Naive thymus-derived CD4-positive, alpha-beta T cell (primary cell): ENCODE measurements around the gene HDGFL3. TPM values are rescaled to one million over a fixed set of nuclear protein-coding genes. Genes with fewer than 3 reads are reported as not detected.
A peak's percentile ranks its signal among the peaks of the same experiment; 100 is the strongest.
"Not testable (repeated sequence)": the region's sequence is repeated elsewhere in the genome, so short reads cannot be mapped to it uniquely, and the experiment has no call there.

Experiments used
- ATAC-seq: fragments of 150-1000 bp; cut with Tn5 transposase; 2 replicates; pipeline ENCODE4 v1.10.0; 2021; ENCODE audit warnings: mild to moderate bottlenecking, moderate library complexity
- CTCF ChIA-PET: fragments of 350-600 bp; sonication (Branson Sonifier 250); formaldehyde crosslinking; loops from one replicate; lab custom pipeline; 2021; ENCODE audit warnings: antibody characterized with exemption; lab: Charles Lee
- POLR2A ChIA-PET: fragments of 350-600 bp; sonication (Branson Sonifier 250); formaldehyde crosslinking; loops from one replicate; lab custom pipeline; 2021; ENCODE audit warnings: antibody characterized with exemption, inconsistent platforms; lab: Charles Lee
- DNase-seq, 9 donors: peaks; one replicate each; pipeline versions ENCODE4 v3.0.0 to v3.0.0-alpha.2; 2020 to 2022; ENCODE audit warnings: mixed read lengths in 1 of 9
- H3K27ac ChIP-seq: one replicate; pipeline ENCODE4 v1.7.0; 2013; ENCODE audit warnings: mild to moderate bottlenecking, low read depth, low read length, moderate library complexity
- H3K27me3 ChIP-seq, 2 donors: one replicate each; pipeline ENCODE4 v1.7.0; 2013; ENCODE audit warnings: low read length in 2 of 2, mild to moderate bottlenecking in 2 of 2, moderate library complexity in 2 of 2; ENCODE audit not compliant: control insufficient read depth in 2 of 2, insufficient read depth in 2 of 2
- H3K36me3 ChIP-seq, 3 experiments: 1 replicate in 2 of 3; 2 replicates in 1 of 3; pipeline ENCODE4 v1.7.0; 2013; ENCODE audit warnings: low read length in 3 of 3, mild to moderate bottlenecking in 3 of 3, moderate library complexity in 1 of 3; ENCODE audit not compliant: insufficient read depth in 3 of 3, control insufficient read depth in 2 of 3
- H3K4me1 ChIP-seq, 2 donors: one replicate each; pipeline ENCODE4 v1.7.0; 2013; ENCODE audit warnings: low read length in 2 of 2, mild to moderate bottlenecking in 2 of 2, moderate library complexity in 1 of 2; ENCODE audit not compliant: control insufficient read depth in 2 of 2, insufficient read depth in 2 of 2
- H3K4me3 ChIP-seq: 2 replicates; pipeline ENCODE4 v1.7.0; 2013; ENCODE audit warnings: mild to moderate bottlenecking, low read length
- H3K9me3 ChIP-seq, 3 experiments: 1 replicate in 2 of 3; 2 replicates in 1 of 3; pipeline ENCODE4 v1.7.0; 2013; ENCODE audit warnings: low read length in 3 of 3; ENCODE audit not compliant: control insufficient read depth in 2 of 3
- H3K27ac Mint-ChIP-seq, 9 donors: one replicate each; pipeline ENCODE4 v1.8.0; 2020 to 2022; ENCODE audit warnings: mixed read lengths in 9 of 9, mild to moderate bottlenecking in 8 of 9, moderate library complexity in 5 of 9, inconsistent platforms in 2 of 9
- H3K27me3 Mint-ChIP-seq, 5 donors: one replicate each; pipeline ENCODE4 v1.8.0; 2021 to 2022; ENCODE audit warnings: mixed read lengths in 5 of 5, mild to moderate bottlenecking in 1 of 5
- H3K36me3 Mint-ChIP-seq, 5 donors: one replicate each; pipeline ENCODE4 v1.8.0; 2020 to 2022; ENCODE audit warnings: mixed read lengths in 5 of 5, mild to moderate bottlenecking in 3 of 5, inconsistent platforms in 1 of 5
- H3K4me1 Mint-ChIP-seq, 7 donors: one replicate each; pipeline ENCODE4 v1.8.0; 2020 to 2022; ENCODE audit warnings: mixed read lengths in 7 of 7, mild to moderate bottlenecking in 3 of 7, inconsistent platforms in 1 of 7
- H3K4me3 Mint-ChIP-seq, 10 donors: one replicate each; pipeline ENCODE4 v1.8.0; 2020 to 2022; ENCODE audit warnings: mild to moderate bottlenecking in 10 of 10, mixed read lengths in 10 of 10, moderate library complexity in 6 of 10, inconsistent platforms in 2 of 10
- H3K9me3 Mint-ChIP-seq, 11 donors: one replicate each; pipeline ENCODE4 v1.8.0; 2020 to 2022; ENCODE audit warnings: mixed read lengths in 11 of 11, mild to moderate bottlenecking in 4 of 11, inconsistent platforms in 1 of 11, moderate library complexity in 1 of 11
- intact Hi-C, 2 donors: fragments of 100-400 bp; cut with micrococcal nuclease; formaldehyde crosslinking; loops; one replicate each; pipeline ENCODE4 v1.15.1; 2023
- polyA plus RNA-seq, 2 donors: library from polyadenylated mRNA; unstranded; fragments of 300-500 nt; fragmentation: Illumina TruSeq; gene quantifications; one replicate each; pipeline ENCODE4 v1.2.3, GENCODE V29; 2021
- total RNA-seq, 6 experiments: library from RNA in 5 of 6; stranded (reverse) in 5 of 6; gene quantifications; 1 replicate in 5 of 6; 2 replicates in 1 of 6; pipeline ENCODE4 v1.2.3 and lab custom pipeline; 2021 to 2026

The HDGFL3 gene
- total and polyA plus RNA-seq, 7 experiments from 2014 or later = 2.1 to 50.1 (median 3.6) TPM

DNA sequence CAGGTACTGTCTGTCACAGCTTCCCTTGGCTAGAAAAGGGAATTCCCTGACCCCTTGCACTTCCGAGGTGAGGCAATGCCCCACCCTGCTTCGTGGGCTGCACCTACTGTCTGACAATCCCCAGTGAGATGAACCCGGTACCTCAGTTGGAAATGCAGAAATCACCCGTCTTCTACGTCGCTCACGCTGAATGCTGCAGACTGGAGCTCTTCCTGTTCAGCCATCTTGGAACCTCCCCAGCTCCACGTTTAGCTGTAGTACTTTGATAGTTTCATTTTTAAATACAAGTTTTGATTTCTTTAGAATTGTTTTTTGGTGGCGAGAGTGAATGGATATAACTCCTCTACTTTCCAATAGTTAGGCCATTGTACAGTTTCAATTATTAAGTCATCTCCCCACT lies 17.8 kb upstream of the HDGFL3 start:
- no peak overlapping the region for H3K4me3 ChIP-seq
- ChIA-PET CTCF (no interaction called here), POLR2A (no interaction called here)
- H3K4me1 ChIP-seq = no peaks in the 10 kb centered on the region
- H3K27ac Mint-ChIP-seq = no peak overlapping the region
- no peak overlapping the region for H3K4me3 Mint-ChIP-seq
- ATAC-seq (no peak), DNase-seq (no peak)
- no peaks in the 10 kb centered on the region for H3K27me3 ChIP-seq
- peaks cover 0 to 7% (median 0%) of the 10 kb centered on the region in 11 donors for H3K9me3 Mint-ChIP-seq
- intact Hi-C loops = no loop called here
- no peaks in the 10 kb centered on the region for H3K36me3 Mint-ChIP-seq
- peaks cover 0 to 6% (median 0%) of the 10 kb centered on the region in 7 donors for H3K4me1 Mint-ChIP-seq
- H3K36me3 ChIP-seq = no peaks in the 10 kb centered on the region
- H3K27me3 Mint-ChIP-seq = peaks cover 8 to 29% (median 15%) of the 10 kb centered on the region in 5 donors
- no peak overlapping the region for H3K27ac ChIP-seq
- H3K9me3 ChIP-seq = no peaks in the 10 kb centered on the region

GRCh38 chr15:83221781-83222180 lies 14.2 kb upstream of the HDGFL3 start:
- intact Hi-C loops, H3K27me3 ChIP-seq, H3K9me3 Mint-ChIP-seq, DNase-seq, H3K36me3 Mint-ChIP-seq, H3K4me3 ChIP-seq, H3K27ac ChIP-seq, H3K4me3 Mint-ChIP-seq, H3K36me3 ChIP-seq, ATAC-seq, H3K27ac Mint-ChIP-seq, POLR2A ChIA-PET, H3K4me1 ChIP-seq, H3K9me3 ChIP-seq: not testable (repeated sequence)
- CTCF ChIA-PET = interaction anchor here (0.6 kb wide), 1 partner anchor 138 kb away, joined by 5 read pairs; no protein-coding TSS in a partner anchor
- Mint-ChIP-seq H3K27me3 (peaks cover 21 to 51% (median 32%) of the 10 kb centered on the region in 5 donors), H3K4me1 (peaks cover 0 to 15% (median 0%) of the 10 kb centered on the region in 7 donors)

- Histone ChIP-seq H3K4me3 (no peak overlapping the region), H3K36me3 (no peaks in the 10 kb centered on the region), H3K4me1 (no peaks in the 10 kb centered on the region), H3K27me3 (no peaks in the 10 kb centered on the region), H3K27ac (no peak overlapping the region), H3K9me3 (no peaks in the 10 kb centered on the region)
- peaks cover 0 to 9% (median 0%) of the 10 kb centered on the region in 7 donors for H3K4me1 Mint-ChIP-seq
- peaks cover 0 to 5% (median 0%) of the 10 kb centered on the region in 5 donors for H3K36me3 Mint-ChIP-seq
- ATAC-seq (no peak), DNase-seq (no peak)
- intact Hi-C loops = no loop called here
- ChIA-PET CTCF (no interaction called here), POLR2A (no interaction called here)
- H3K4me3 Mint-ChIP-seq = no peak overlapping the region
- H3K27me3 Mint-ChIP-seq = peaks cover 36 to 66% (median 38%) of the 10 kb centered on the region in 5 donors
- peaks cover 0 to 16% (median 5%) of the 10 kb centered on the region in 11 donors for H3K9me3 Mint-ChIP-seq
- H3K27ac Mint-ChIP-seq = no peak overlapping the region
These were observed 11.4 kb upstream of the HDGFL3 start for GRCh38 chr15:83219026-83219425.

GRCh38 chr15:83215306-83215705 lies 7.7 kb upstream of the HDGFL3 start:
- intact Hi-C loops = no loop called here
- peaks cover 0 to 5% (median 0%) of the 10 kb centered on the region in 5 donors for H3K36me3 Mint-ChIP-seq
- Histone ChIP-seq H3K9me3 (no peaks in the 10 kb centered on the region), H3K4me3 (no peak overlapping the region), H3K27ac (no peak overlapping the region), H3K36me3 (no peaks in the 10 kb centered on the region), H3K4me1 (no peaks in the 10 kb centered on the region), H3K27me3 (no peaks in the 10 kb centered on the region)
- peaks cover 0 to 9% (median 0%) of the 10 kb centered on the region in 7 donors for H3K4me1 Mint-ChIP-seq
- ChIA-PET POLR2A (no interaction called here), CTCF (no interaction called here)
- ATAC-seq (no peak), DNase-seq (no peak)
- no peak overlapping the region for H3K27ac Mint-ChIP-seq
- peaks cover 32 to 50% (median 40%) of the 10 kb centered on the region in 5 donors for H3K27me3 Mint-ChIP-seq
- H3K4me3 Mint-ChIP-seq = no peak overlapping the region
- peaks cover 0 to 9% (median 5%) of the 10 kb centered on the region in 11 donors for H3K9me3 Mint-ChIP-seq

GRCh38 chr15:83210619-83211018 lies 3.0 kb upstream of the HDGFL3 start:
- Histone ChIP-seq H3K9me3 (no peaks in the 10 kb centered on the region), H3K36me3 (no peaks in the 10 kb centered on the region), H3K27me3 (peaks cover 3% of the 10 kb centered on the region in 2 donors), H3K4me3 (no peak overlapping the region), H3K4me1 (peaks cover 0 to 3% of the 10 kb centered on the region in 2 donors), H3K27ac (no peak overlapping the region)
- intact Hi-C loops = no loop called here
- ATAC-seq (no peak), DNase-seq (no peak)
- POLR2A ChIA-PET = no interaction called here
- peaks cover 12 to 35% (median 25%) of the 10 kb centered on the region in 5 donors for H3K27me3 Mint-ChIP-seq
- H3K4me1 Mint-ChIP-seq = peaks cover 0 to 11% (median 6%) of the 10 kb centered on the region in 7 donors
- peaks cover 0 to 11% (median 3%) of the 10 kb centered on the region in 11 donors for H3K9me3 Mint-ChIP-seq
- H3K4me3 Mint-ChIP-seq = no peak overlapping the region
- CTCF ChIA-PET = no interaction called here
- peaks cover 0 to 10% (median 6%) of the 10 kb centered on the region in 5 donors for H3K36me3 Mint-ChIP-seq
- no peak overlapping the region for H3K27ac Mint-ChIP-seq

DNA sequence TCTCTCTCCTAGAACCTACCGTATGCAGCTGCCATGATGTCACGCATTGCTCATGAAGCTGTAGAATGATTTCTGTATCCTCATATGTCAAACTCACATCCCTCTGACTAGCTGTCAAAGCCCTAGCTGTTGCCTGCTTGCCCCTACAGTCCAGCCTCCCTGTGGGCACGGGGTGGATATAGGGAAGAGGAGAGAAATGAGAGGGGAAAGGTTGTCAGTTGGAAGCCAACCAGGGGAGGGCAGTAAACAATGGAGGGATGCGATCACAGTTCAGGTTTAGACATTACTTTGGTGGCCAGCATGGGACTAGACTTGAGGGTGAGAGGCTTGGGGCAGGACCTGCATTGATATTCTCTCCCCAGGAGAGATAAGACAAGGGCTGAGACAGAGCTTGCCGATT lies 1.7 kb upstream of the HDGFL3 start:
- no peak overlapping the region for H3K27ac Mint-ChIP-seq
- DNase-seq (no peak), ATAC-seq (no peak)
- intact Hi-C loops = loop anchor here in 1 of 2 donors (5.0 to 10.0 kb wide), 2 partner anchors 142 to 665 kb away; partner anchors contain the start of genes BTBD1 and RPS17
- H3K36me3 Mint-ChIP-seq = peaks cover 0 to 9% (median 5%) of the 10 kb centered on the region in 5 donors
- CTCF ChIA-PET = interaction anchor here (1.3 kb wide), 1 partner anchor 12 kb away, joined by 5 read pairs; no protein-coding TSS in a partner anchor
- Histone ChIP-seq H3K27me3 (peaks cover 3% of the 10 kb centered on the region in 2 donors), H3K36me3 (no peaks in the 10 kb centered on the region), H3K4me3 (no peak overlapping the region), H3K9me3 (no peaks in the 10 kb centered on the region), H3K27ac (no peak overlapping the region), H3K4me1 (peaks cover 0 to 3% of the 10 kb centered on the region in 2 donors)
- peaks cover 10 to 29% (median 27%) of the 10 kb centered on the region in 5 donors for H3K27me3 Mint-ChIP-seq
- POLR2A ChIA-PET = no interaction called here
- H3K4me3 Mint-ChIP-seq = no peak overlapping the region
- H3K9me3 Mint-ChIP-seq = peaks cover 0 to 6% (median 0%) of the 10 kb centered on the region in 11 donors
- peaks cover 0 to 16% (median 6%) of the 10 kb centered on the region in 7 donors for H3K4me1 Mint-ChIP-seq

DNA sequence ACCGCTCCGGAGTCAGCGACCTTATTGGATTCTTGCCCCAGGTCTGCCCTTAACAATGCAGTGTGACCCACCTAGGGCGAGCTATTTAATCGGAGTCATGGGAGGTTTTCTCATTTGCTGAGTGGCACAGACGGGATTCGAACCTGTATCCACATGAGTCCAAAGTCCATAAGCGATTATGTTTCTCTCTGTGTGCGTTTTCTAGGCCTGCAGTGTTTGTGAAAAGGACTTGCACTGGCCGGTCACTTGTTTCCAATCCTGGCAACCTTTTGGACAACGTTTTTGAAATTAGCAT lies 691 bp upstream of the HDGFL3 start:
- no peak for DNase-seq
- Histone ChIP-seq H3K4me3 (no peak overlapping the region), H3K36me3 (no peaks in the 10 kb centered on the region), H3K27me3 (peaks cover 3% of the 10 kb centered on the region in 2 donors), H3K27ac (no peak overlapping the region), H3K4me1 (peaks cover 0 to 3% of the 10 kb centered on the region in 2 donors), H3K9me3 (no peaks in the 10 kb centered on the region)
- H3K9me3 Mint-ChIP-seq = peaks cover 0 to 6% (median 0%) of the 10 kb centered on the region in 11 donors
- ChIA-PET CTCF (interaction anchor here (0.8 kb wide), 1 partner anchor 45 kb away, joined by 7 read pairs; no protein-coding TSS in a partner anchor), POLR2A (no interaction called here)
- intact Hi-C loops = loop anchor here (1.0 to 10.0 kb wide), 3 partner anchors 100 to 664 kb away; partner anchors contain the start of genes BTBD1 (in 1 of the 2) and RPS17 (in 1 of the 2)
- H3K36me3 Mint-ChIP-seq = peaks cover 0 to 9% (median 5%) of the 10 kb centered on the region in 5 donors
- ATAC-seq = no peak
- no peak overlapping the region for H3K4me3 Mint-ChIP-seq
- H3K27ac Mint-ChIP-seq = peak overlapping the region in 1 of 9 donors; percentile 77
- H3K27me3 Mint-ChIP-seq = peaks cover 14 to 34% (median 19%) of the 10 kb centered on the region in 5 donors
- peaks cover 0 to 16% (median 7%) of the 10 kb centered on the region in 7 donors for H3K4me1 Mint-ChIP-seq
